BLaER1 (cell line): ENCODE data around the gene DNMBP.
"Not testable (repeated sequence)": the region's sequence is repeated elsewhere in the genome, so short reads cannot be mapped to it uniquely, and the experiment has no call there.

Source experiments
- H3K27ac ChIP-seq: shearing (Covaris generic); formaldehyde crosslinking; 2 replicates; pipeline ENCODE4 v1.8.1; 2022
- H3K27me3 ChIP-seq: shearing (Covaris generic); formaldehyde crosslinking; 2 replicates; pipeline ENCODE4 v1.8.1; 2022
- H3K36me3 ChIP-seq: shearing (Covaris generic); formaldehyde crosslinking; 2 replicates; pipeline ENCODE4 v1.8.1; 2022
- H3K4me1 ChIP-seq: shearing (Covaris generic); formaldehyde crosslinking; 2 replicates; pipeline ENCODE4 v1.8.1; 2022
- H3K4me2 ChIP-seq: shearing (Covaris generic); formaldehyde crosslinking; 2 replicates; pipeline ENCODE4 v1.8.1; 2022
- H3K4me3 ChIP-seq: shearing (Covaris generic); formaldehyde crosslinking; 2 replicates; pipeline ENCODE4 v1.8.1; 2022
- H3K9ac ChIP-seq: shearing (Covaris generic); formaldehyde crosslinking; 2 replicates; pipeline ENCODE4 v1.8.1; 2022
- H3K9me3 ChIP-seq: shearing (Covaris generic); formaldehyde crosslinking; 2 replicates; pipeline ENCODE4 v1.8.1; 2022
- H4K20me1 ChIP-seq: shearing (Covaris generic); formaldehyde crosslinking; 2 replicates; pipeline ENCODE4 v1.8.1; 2022
- Cebpa-rat ChIP-seq: shearing (Covaris generic); IDR thresholded peaks from 2 replicates; pipeline ENCODE4 v1.8.1; 2022

The DNMBP gene

GRCh38 chr10:99958806-99959205 is 50.9 kb downstream of the DNMBP start:
- Histone ChIP-seq H3K4me3 (no peak overlapping the region), H3K4me2 (no peak overlapping the region), H3K27me3 (no peaks in the 10 kb centered on the region), H4K20me1 (no peaks in the 10 kb centered on the region), H3K27ac (no peak overlapping the region), H3K9ac (no peak overlapping the region), H3K4me1 (no peaks in the 10 kb centered on the region), H3K9me3 (0 out of 2 replicates have a peak, but pooled peaks cover 20% of the 10 kb centered on the region), H3K36me3 (peaks cover 34% of the 10 kb centered on the region)
- no peak for TF ChIP-seq Cebpa-rat

GRCh38 chr10:99958302-99958701 is 51.4 kb downstream of the DNMBP start:
- Histone ChIP-seq H3K4me3 (no peak overlapping the region), H3K9me3 (0 out of 2 replicates have a peak, but pooled peaks cover 20% of the 10 kb centered on the region), H4K20me1 (no peaks in the 10 kb centered on the region), H3K9ac (no peak overlapping the region), H3K36me3 (peaks cover 39% of the 10 kb centered on the region), H3K27ac (no peak overlapping the region), H3K27me3 (no peaks in the 10 kb centered on the region), H3K4me1 (no peaks in the 10 kb centered on the region), H3K4me2 (no peak overlapping the region)
- TF ChIP-seq Cebpa-rat: no peak

- not testable (repeated sequence) for H3K4me3 ChIP-seq, H3K27me3 ChIP-seq, H3K27ac ChIP-seq, H3K4me1 ChIP-seq, H4K20me1 ChIP-seq, H3K4me2 ChIP-seq, H3K9ac ChIP-seq
- H3K9me3 ChIP-seq: peaks cover 52% of the 10 kb centered on the region
- H3K36me3 ChIP-seq: peaks cover 71% of the 10 kb centered on the region
Observed at GRCh38 chr10:99953510-99953909, 56.2 kb downstream of the DNMBP start.

- Histone ChIP-seq H4K20me1 (no peaks in the 10 kb centered on the region), H3K4me1 (no peaks in the 10 kb centered on the region), H3K36me3 (peaks cover 71% of the 10 kb centered on the region), H3K27ac (no peak overlapping the region), H3K27me3 (no peaks in the 10 kb centered on the region), H3K9me3 (peaks cover 52% of the 10 kb centered on the region), H3K4me2 (no peak overlapping the region), H3K4me3 (no peak overlapping the region), H3K9ac (no peak overlapping the region)
- no peak for TF ChIP-seq Cebpa-rat
Observed at GRCh38 chr10:99952799-99953198, 56.9 kb downstream of the DNMBP start.

GRCh38 chr10:99946051-99946450 is 63.7 kb downstream of the DNMBP start:
- not testable (repeated sequence) for H3K27ac ChIP-seq, H3K9ac ChIP-seq, H3K27me3 ChIP-seq, H3K4me1 ChIP-seq, H4K20me1 ChIP-seq, H3K4me2 ChIP-seq, H3K4me3 ChIP-seq
- peaks cover 15% of the 10 kb centered on the region for H3K9me3 ChIP-seq
- peaks cover 15% of the 10 kb centered on the region for H3K36me3 ChIP-seq

- Histone ChIP-seq H4K20me1 (no peaks in the 10 kb centered on the region), H3K9ac (no peak overlapping the region), H3K27ac (no peak overlapping the region), H3K9me3 (peaks cover 15% of the 10 kb centered on the region), H3K4me2 (no peak overlapping the region), H3K4me1 (no peaks in the 10 kb centered on the region), H3K36me3 (peaks cover 15% of the 10 kb centered on the region), H3K27me3 (no peaks in the 10 kb centered on the region), H3K4me3 (no peak overlapping the region)
- no peak for TF ChIP-seq Cebpa-rat
Observed at GRCh38 chr10:99945263-99945662, 64.5 kb downstream of the DNMBP start.

GRCh38 chr10:99944860-99945259 is 64.9 kb downstream of the DNMBP start:
- H4K20me1 ChIP-seq: no peaks in the 10 kb centered on the region
- H3K9me3 ChIP-seq: peaks cover 15% of the 10 kb centered on the region
- no peaks in the 10 kb centered on the region for H3K27me3 ChIP-seq
- no peak overlapping the region for H3K4me3 ChIP-seq
- no peak overlapping the region for H3K27ac ChIP-seq
- TF ChIP-seq Cebpa-rat: no peak
- no peak overlapping the region for H3K4me2 ChIP-seq
- H3K9ac ChIP-seq: no peak overlapping the region
- peaks cover 15% of the 10 kb centered on the region for H3K36me3 ChIP-seq
- no peaks in the 10 kb centered on the region for H3K4me1 ChIP-seq

- Histone ChIP-seq H3K9me3 (peaks cover 20% of the 10 kb centered on the region), H3K27ac (no peak overlapping the region), H4K20me1 (no peaks in the 10 kb centered on the region), H3K36me3 (peaks cover 15% of the 10 kb centered on the region), H3K4me2 (no peak overlapping the region), H3K4me3 (no peak overlapping the region), H3K4me1 (no peaks in the 10 kb centered on the region), H3K27me3 (no peaks in the 10 kb centered on the region), H3K9ac (no peak overlapping the region)
- TF ChIP-seq Cebpa-rat: no peak
Observed at GRCh38 chr10:99943908-99944307, 65.8 kb downstream of the DNMBP start.

GRCh38 chr10:99941942-99942820 is 67.6 kb downstream of the DNMBP start:
- no peak for TF ChIP-seq Cebpa-rat
- H3K36me3 ChIP-seq: peaks cover 18% of the 10 kb centered on the region
- no peak overlapping the region for H3K4me3 ChIP-seq
- H3K4me2 ChIP-seq: no peak overlapping the region
- H4K20me1 ChIP-seq: no peaks in the 10 kb centered on the region
- H3K4me1 ChIP-seq: no peaks in the 10 kb centered on the region
- H3K27ac ChIP-seq: no peak overlapping the region
- peaks cover 20% of the 10 kb centered on the region for H3K9me3 ChIP-seq
- H3K27me3 ChIP-seq: no peaks in the 10 kb centered on the region
- no peak overlapping the region for H3K9ac ChIP-seq

GRCh38 chr10:99938563-99938962 is 71.2 kb downstream of the DNMBP start:
- Histone ChIP-seq H4K20me1 (no peaks in the 10 kb centered on the region), H3K9ac (no peak overlapping the region), H3K27me3 (no peaks in the 10 kb centered on the region), H3K4me1 (no peaks in the 10 kb centered on the region), H3K4me3 (no peak overlapping the region), H3K36me3 (peaks cover 18% of the 10 kb centered on the region), H3K27ac (no peak overlapping the region), H3K9me3 (peaks cover 20% of the 10 kb centered on the region), H3K4me2 (no peak overlapping the region)
- no peak for TF ChIP-seq Cebpa-rat
